ENCODE results near the gene RNASEH2C.
"Not testable (repeated sequence)": the region's sequence is repeated elsewhere in the genome, so short reads cannot be mapped to it uniquely, and the experiment has no call there.

RNASEH2C gene

GRCh38 chr11:65735111-65735510 lies 14.5 kb upstream of the RNASEH2C start:
- H3K27ac Mint-ChIP-seq; H3K4me3 Mint-ChIP-seq; intact Hi-C loops (cut with micrococcal nuclease); H3K27me3 Mint-ChIP-seq; H3K4me1 Mint-ChIP-seq (ENCODE audit: low read depth); H3K36me3 Mint-ChIP-seq (ENCODE audit: low read depth): not testable (repeated sequence)
- peaks cover 13% of the 10 kb centered on the region for H3K9me3 Mint-ChIP-seq

DNA sequence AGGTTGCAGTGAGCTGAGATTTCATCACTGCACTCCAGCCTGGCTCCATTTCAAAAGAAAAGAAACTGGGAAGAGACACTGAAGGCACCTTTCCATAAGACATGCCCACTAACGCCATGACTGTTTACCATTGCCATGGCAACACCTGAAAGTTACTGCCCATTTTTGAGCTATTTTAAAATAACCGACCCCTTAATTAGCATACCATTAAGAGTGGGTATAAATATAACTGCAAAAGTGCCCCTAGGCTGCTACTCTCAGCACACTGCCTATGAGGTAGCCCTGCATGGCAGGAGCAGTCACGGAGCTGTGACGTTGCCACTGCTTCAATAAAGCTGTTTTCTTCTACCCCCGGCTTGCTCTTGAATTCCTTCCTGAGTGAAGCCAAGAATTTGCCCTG lies 9.9 kb upstream of the RNASEH2C start:
- H3K4me3 Mint-ChIP-seq = no peak overlapping the region
- intact Hi-C loops (cut with micrococcal nuclease) = no loop called here
- no peak overlapping the region for H3K27ac Mint-ChIP-seq
- peaks cover 1% of the 10 kb centered on the region for H3K27me3 Mint-ChIP-seq
- H3K36me3 Mint-ChIP-seq (ENCODE audit: low read depth) = no peaks in the 10 kb centered on the region
- no peaks in the 10 kb centered on the region for H3K4me1 Mint-ChIP-seq (ENCODE audit: low read depth)
- no peaks in the 10 kb centered on the region for H3K9me3 Mint-ChIP-seq

GRCh38 chr11:65727865-65728264 lies 7.3 kb upstream of the RNASEH2C start:
- H3K27ac Mint-ChIP-seq = no peak overlapping the region
- no peaks in the 10 kb centered on the region for H3K4me1 Mint-ChIP-seq (ENCODE audit: low read depth)
- H3K27me3 Mint-ChIP-seq = peaks cover 1% of the 10 kb centered on the region
- no peaks in the 10 kb centered on the region for H3K9me3 Mint-ChIP-seq
- no peaks in the 10 kb centered on the region for H3K36me3 Mint-ChIP-seq (ENCODE audit: low read depth)
- intact Hi-C loops (cut with micrococcal nuclease) = no loop called here
- H3K4me3 Mint-ChIP-seq = no peak overlapping the region

GRCh38 chr11:65726660-65727059 lies 6.1 kb upstream of the RNASEH2C start:
- Mint-ChIP-seq H3K36me3 (ENCODE audit: low read depth) (no peaks in the 10 kb centered on the region), H3K4me3 (no peak overlapping the region)
- intact Hi-C loops (cut with micrococcal nuclease) = no loop called here

DNA sequence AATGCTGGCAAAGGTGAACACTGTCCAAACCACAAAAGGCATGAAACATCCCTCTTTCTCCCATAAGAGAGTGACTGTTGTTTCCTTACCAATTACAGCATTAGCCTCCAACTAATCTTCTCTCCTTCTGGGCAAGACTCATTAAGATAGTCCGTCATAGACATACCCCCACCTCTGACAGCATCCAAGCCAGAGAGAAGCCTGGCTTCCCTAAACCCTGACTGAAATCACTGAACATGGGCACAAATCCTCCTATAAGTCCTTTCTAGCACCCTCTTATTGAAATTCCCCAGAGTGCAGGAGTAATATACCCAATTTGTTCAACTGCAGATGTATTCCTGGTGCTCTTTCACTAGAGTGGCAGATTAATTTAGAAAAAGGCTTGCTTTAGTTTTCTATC lies 1.7 kb upstream of the RNASEH2C start:
- intact Hi-C loops (cut with micrococcal nuclease) = no loop called here
- Mint-ChIP-seq H3K27ac (no peak overlapping the region), H3K4me3 (no peak overlapping the region), H3K36me3 (ENCODE audit: low read depth) (peaks cover 32% of the 10 kb centered on the region), H3K27me3 (no peaks in the 10 kb centered on the region), H3K4me1 (ENCODE audit: low read depth) (peaks cover 31% of the 10 kb centered on the region), H3K9me3 (no peaks in the 10 kb centered on the region)

More at GRCh38 chr11:65726660-65727059, 6.1 kb upstream of the RNASEH2C start:
- H3K9me3 Mint-ChIP-seq = no peaks in the 10 kb centered on the region
- no peak overlapping the region for H3K27ac Mint-ChIP-seq
- H3K4me1 Mint-ChIP-seq (ENCODE audit: low read depth) = no peaks in the 10 kb centered on the region
- no peaks in the 10 kb centered on the region for H3K27me3 Mint-ChIP-seq

DNA sequence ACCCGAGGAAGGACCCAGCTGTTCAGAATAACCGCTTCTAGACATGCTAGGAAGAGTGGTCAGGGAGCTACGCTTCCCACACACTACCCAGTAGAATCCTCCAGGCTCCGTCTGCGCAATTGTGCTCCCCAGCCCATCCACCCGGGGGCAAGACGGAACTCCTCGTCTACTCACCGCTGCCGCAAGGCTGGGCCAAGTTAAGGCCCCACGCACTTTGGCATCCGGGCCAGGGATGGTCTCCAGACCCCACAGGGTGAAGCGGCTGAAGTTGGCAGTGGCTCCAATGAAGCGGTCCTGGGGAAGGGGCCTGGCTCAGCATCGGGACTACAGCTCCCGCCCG lies 757 bp downstream of the RNASEH2C start:
- Mint-ChIP-seq H3K27me3 (no peaks in the 10 kb centered on the region), H3K36me3 (ENCODE audit: low read depth) (peaks cover 57% of the 10 kb centered on the region), H3K4me3 (peak overlapping the region; percentile 99), H3K4me1 (ENCODE audit: low read depth) (peaks cover 45% of the 10 kb centered on the region), H3K9me3 (no peaks in the 10 kb centered on the region), H3K27ac (peak overlapping the region; percentile 81)
- intact Hi-C loops (cut with micrococcal nuclease) = loop anchor here (1.0 kb wide), 1 partner anchor 8 kb away; the partner anchor contains the start of gene KAT5

DNA sequence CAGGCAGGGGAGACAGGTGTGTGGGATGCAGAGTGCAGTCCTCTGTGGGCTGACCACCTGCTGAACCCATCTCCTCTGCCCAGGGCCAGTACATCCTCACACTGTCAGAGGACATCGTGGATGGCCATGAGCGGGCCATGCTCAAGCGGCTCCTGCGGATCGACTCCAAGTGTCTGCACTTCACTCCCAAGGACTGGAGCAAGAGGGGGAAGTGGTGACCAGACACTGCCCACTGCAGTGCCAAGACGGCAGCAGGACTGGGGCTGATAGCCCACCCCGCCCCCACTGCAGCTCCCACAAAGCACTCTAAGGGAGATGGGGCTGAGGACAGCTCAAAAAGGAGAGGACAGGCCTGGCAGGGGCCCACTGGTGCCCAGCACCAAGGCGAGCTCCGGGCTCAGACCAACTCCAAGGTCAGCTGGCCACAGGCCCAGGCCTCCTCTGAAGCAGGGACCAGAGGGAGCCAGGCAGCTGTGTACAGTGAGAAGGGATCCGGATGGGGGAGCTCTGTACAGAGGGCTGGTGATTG lies 1.6 kb downstream of the RNASEH2C start:
- intact Hi-C loops (cut with micrococcal nuclease) = no loop called here
- Mint-ChIP-seq H3K4me3 (peak overlapping the region; percentile 99), H3K27me3 (no peaks in the 10 kb centered on the region), H3K27ac (peak overlapping the region; percentile 81), H3K9me3 (no peaks in the 10 kb centered on the region), H3K36me3 (ENCODE audit: low read depth) (peaks cover 65% of the 10 kb centered on the region), H3K4me1 (ENCODE audit: low read depth) (peaks cover 51% of the 10 kb centered on the region)

GRCh38 chr11:65718531-65718930 lies 2.1 kb downstream of the RNASEH2C start:
- Mint-ChIP-seq H3K27ac (no peak overlapping the region), H3K9me3 (no peaks in the 10 kb centered on the region), H3K27me3 (no peaks in the 10 kb centered on the region), H3K4me3 (peak overlapping the region; percentile 99), H3K36me3 (ENCODE audit: low read depth) (peaks cover 70% of the 10 kb centered on the region), H3K4me1 (ENCODE audit: low read depth) (peaks cover 56% of the 10 kb centered on the region)
- intact Hi-C loops (cut with micrococcal nuclease) = no loop called here

DNA sequence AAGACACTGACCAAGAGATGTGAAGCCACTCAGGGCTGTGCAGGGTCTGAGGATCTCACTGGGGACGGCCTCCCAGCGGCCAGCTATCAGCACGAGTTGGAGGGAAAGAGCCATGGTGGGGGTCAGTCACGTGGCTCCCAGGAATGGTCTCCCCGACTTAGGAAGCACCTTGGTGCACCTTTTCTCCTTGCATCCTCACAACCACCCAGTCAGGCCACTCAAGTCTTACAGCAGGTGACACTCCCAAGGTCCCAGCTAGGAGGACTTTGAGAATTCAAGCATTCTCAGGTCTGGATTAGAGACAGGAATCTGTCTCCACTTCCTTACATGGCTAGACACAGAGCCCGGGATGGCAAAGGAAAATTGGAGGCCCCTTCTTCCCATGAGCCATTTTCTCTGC lies 2.7 kb downstream of the RNASEH2C start:
- no peak overlapping the region for H3K27ac Mint-ChIP-seq
- H3K36me3 Mint-ChIP-seq (ENCODE audit: low read depth) = peaks cover 76% of the 10 kb centered on the region
- intact Hi-C loops (cut with micrococcal nuclease) = no loop called here
- no peaks in the 10 kb centered on the region for H3K9me3 Mint-ChIP-seq
- no peaks in the 10 kb centered on the region for H3K27me3 Mint-ChIP-seq
- peaks cover 62% of the 10 kb centered on the region for H3K4me1 Mint-ChIP-seq (ENCODE audit: low read depth)
- H3K4me3 Mint-ChIP-seq = no peak overlapping the region

- peaks cover 86% of the 10 kb centered on the region for H3K36me3 Mint-ChIP-seq (ENCODE audit: low read depth)
- H3K4me1 Mint-ChIP-seq (ENCODE audit: low read depth) = peaks cover 68% of the 10 kb centered on the region
- intact Hi-C loops (cut with micrococcal nuclease) = no loop called here
- no peak overlapping the region for H3K27ac Mint-ChIP-seq
- no peaks in the 10 kb centered on the region for H3K9me3 Mint-ChIP-seq
- H3K27me3 Mint-ChIP-seq = no peaks in the 10 kb centered on the region
- H3K4me3 Mint-ChIP-seq = no peak overlapping the region
These were observed 3.7 kb downstream of the RNASEH2C start for GRCh38 chr11:65716774-65717405.

- H3K9me3 Mint-ChIP-seq = no peaks in the 10 kb centered on the region
- no peak overlapping the region for H3K27ac Mint-ChIP-seq
- H3K4me3 Mint-ChIP-seq = no peak overlapping the region
- intact Hi-C loops (cut with micrococcal nuclease) = no loop called here
- peaks cover 72% of the 10 kb centered on the region for H3K4me1 Mint-ChIP-seq (ENCODE audit: low read depth)
- no peaks in the 10 kb centered on the region for H3K27me3 Mint-ChIP-seq
- peaks cover 88% of the 10 kb centered on the region for H3K36me3 Mint-ChIP-seq (ENCODE audit: low read depth)
These were observed 4.3 kb downstream of the RNASEH2C start for GRCh38 chr11:65716302-65716701.

- H3K4me1 Mint-ChIP-seq (ENCODE audit: low read depth) = peaks cover 76% of the 10 kb centered on the region
- intact Hi-C loops (cut with micrococcal nuclease) = loop anchor here (5.0 kb wide), 1 partner anchor 68 kb away; the partner anchor contains the start of gene AP5B1
- H3K27me3 Mint-ChIP-seq = no peaks in the 10 kb centered on the region
These were observed 6.2 kb downstream of the RNASEH2C start for GRCh38 chr11:65714433-65714832.

GRCh38 chr11:65713212-65713969 lies 7.2 kb downstream of the RNASEH2C start:
- Mint-ChIP-seq H3K27me3 (no peaks in the 10 kb centered on the region), H3K27ac (peak overlapping the region; percentile 99), H3K36me3 (ENCODE audit: low read depth) (peaks cover 67% of the 10 kb centered on the region), H3K4me3 (peak overlapping the region; percentile 87), H3K9me3 (no peaks in the 10 kb centered on the region), H3K4me1 (ENCODE audit: low read depth) (peaks cover 66% of the 10 kb centered on the region)
- intact Hi-C loops (cut with micrococcal nuclease) = loop anchor here (5.0 kb wide), 1 partner anchor 69 kb away; the partner anchor contains the start of gene AP5B1

More at GRCh38 chr11:65714433-65714832, 6.2 kb downstream of the RNASEH2C start:
- Mint-ChIP-seq H3K4me3 (no peak overlapping the region), H3K36me3 (ENCODE audit: low read depth) (peaks cover 77% of the 10 kb centered on the region), H3K9me3 (no peaks in the 10 kb centered on the region), H3K27ac (peak overlapping the region; percentile 18)

GRCh38 chr11:65712633-65713076 lies 7.9 kb downstream of the RNASEH2C start:
- peaks cover 60% of the 10 kb centered on the region for H3K36me3 Mint-ChIP-seq (ENCODE audit: low read depth)
- intact Hi-C loops (cut with micrococcal nuclease) = loop anchor here (1.0 to 5.0 kb wide), 3 partner anchors 8 to 106 kb away; partner anchors contain the start of genes AP5B1 and RNASEH2C
- peak overlapping the region; percentile 87 for H3K4me3 Mint-ChIP-seq
- peak overlapping the region; percentile 99 for H3K27ac Mint-ChIP-seq
- no peaks in the 10 kb centered on the region for H3K9me3 Mint-ChIP-seq
- peaks cover 58% of the 10 kb centered on the region for H3K4me1 Mint-ChIP-seq (ENCODE audit: low read depth)
- no peaks in the 10 kb centered on the region for H3K27me3 Mint-ChIP-seq

All from dendritic cell treated with granulocyte-macrophage colony-stimulating factor and Interleukin-4, amounts not matched to agents 40 ng/mL and 50 ng/mL, for 4 days (primary cell).